ENCODE results near the gene RFESD. TPM values are rescaled to one million over a fixed set of nuclear protein-coding genes. Genes with fewer than 3 reads are reported as not detected.

Gene RFESD
- total and polyA plus RNA-seq, 8 donors: 1.1 to 2.8 (median 1.7) TPM

DNA sequence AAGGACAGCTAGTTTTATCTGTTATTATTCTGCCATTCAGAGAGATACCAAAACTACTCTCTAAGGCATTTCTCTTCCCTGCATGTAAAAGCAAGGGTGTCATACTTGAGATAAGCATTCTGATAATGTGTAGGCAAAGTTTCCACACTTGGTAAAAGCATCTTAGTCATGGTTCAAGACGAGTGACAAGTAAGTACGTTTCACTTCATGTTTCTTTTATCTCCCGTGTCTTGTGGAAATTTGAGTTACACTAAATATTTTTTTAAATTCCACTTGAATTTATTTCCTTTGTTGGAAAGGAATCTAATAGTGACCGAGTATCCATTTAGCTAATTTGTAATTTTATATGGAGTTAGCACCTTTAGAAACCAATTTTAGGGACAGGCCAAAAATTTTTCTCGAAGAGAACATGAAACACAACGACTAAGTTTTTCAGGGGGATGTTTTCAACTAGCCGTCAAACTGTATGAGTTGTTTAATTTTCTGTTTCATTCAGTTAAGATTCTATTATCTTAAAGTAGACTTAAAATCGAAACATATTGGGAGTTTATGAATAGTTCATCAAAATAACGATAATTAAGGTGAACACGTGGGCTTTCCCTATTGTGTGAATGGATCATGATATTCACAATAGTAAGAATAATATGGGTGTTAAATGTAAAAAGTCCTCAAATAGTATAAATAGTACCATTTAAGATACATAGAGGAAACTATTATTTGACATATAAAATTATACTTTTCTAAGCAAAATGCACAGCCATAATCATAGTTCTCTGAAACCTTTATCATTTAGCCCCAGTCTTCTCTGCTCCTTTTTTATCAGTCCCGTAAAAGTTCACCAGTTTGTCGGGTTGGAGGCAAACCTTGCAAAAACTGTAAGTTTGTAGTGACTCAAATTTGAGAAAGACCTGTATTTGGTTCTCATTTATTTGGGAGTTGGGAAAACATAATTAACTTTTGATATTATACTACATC, 1.6 kb downstream of the RFESD start:
- Histone ChIP-seq H3K27ac (peak overlapping the region; percentile 92 to 95 (median 94)), H3K4me1 (peaks cover 14 to 38% (median 29%) of the 10 kb centered on the region in 3 donors), H3K27me3 (no peaks in the 10 kb centered on the region), H3K36me3 (no peaks in the 10 kb centered on the region), H3K9me3 (no peaks in the 10 kb centered on the region), H3K4me3 (peak overlapping the region in 2 of 4 donors; percentile 28 to 56)
- no peak for FAIRE-seq
- TF ChIP-seq, protein P1, sequence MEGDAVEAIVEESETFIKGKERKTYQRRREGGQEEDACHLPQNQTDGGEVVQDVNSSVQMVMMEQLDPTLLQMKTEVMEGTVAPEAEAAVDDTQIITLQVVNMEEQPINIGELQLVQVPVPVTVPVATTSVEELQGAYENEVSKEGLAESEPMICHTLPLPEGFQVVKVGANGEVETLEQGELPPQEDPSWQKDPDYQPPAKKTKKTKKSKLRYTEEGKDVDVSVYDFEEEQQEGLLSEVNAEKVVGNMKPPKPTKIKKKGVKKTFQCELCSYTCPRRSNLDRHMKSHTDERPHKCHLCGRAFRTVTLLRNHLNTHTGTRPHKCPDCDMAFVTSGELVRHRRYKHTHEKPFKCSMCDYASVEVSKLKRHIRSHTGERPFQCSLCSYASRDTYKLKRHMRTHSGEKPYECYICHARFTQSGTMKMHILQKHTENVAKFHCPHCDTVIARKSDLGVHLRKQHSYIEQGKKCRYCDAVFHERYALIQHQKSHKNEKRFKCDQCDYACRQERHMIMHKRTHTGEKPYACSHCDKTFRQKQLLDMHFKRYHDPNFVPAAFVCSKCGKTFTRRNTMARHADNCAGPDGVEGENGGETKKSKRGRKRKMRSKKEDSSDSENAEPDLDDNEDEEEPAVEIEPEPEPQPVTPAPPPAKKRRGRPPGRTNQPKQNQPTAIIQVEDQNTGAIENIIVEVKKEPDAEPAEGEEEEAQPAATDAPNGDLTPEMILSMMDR (IDR thresholded peaks at IDR 0.05): no peak
- peak in 2 of 4 donors; percentile 3 to 8 for ATAC-seq
- 49 to 53% methylated on average over 12 of the region's 12 CpGs for WGBS, 2 donors
- DNase-seq: no peak
- intact Hi-C loops (cut with DNase I): loop anchor here in 1 of 3 donors (10.0 kb wide), 1 partner anchor 197 kb away; no protein-coding TSS in a partner anchor

DNA sequence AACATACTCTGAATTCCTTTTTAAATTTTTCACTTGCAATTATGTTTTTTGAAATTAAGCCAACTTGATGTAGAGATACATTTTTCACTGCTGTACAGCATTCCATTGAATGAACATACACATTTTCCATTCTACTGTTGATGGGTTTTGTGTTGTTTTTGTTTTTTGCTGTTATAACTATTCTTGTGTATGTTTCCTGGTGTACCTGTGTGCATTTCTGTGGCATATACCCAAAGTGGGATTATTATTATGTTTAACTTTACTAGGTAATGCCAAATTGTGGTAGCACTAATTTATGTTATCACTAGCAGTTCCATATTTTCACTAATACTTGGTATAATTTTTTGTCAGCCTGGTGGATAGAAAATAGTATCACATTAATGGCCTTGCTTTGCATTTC, 2.7 kb downstream of the RFESD start:
- Histone ChIP-seq H3K27me3 (no peaks in the 10 kb centered on the region), H3K36me3 (no peaks in the 10 kb centered on the region), H3K27ac (no peak overlapping the region), H3K4me1 (peaks cover 14 to 38% (median 29%) of the 10 kb centered on the region in 3 donors), H3K4me3 (no peak overlapping the region), H3K9me3 (no peaks in the 10 kb centered on the region)
- FAIRE-seq (no peak), DNase-seq (no peak), ATAC-seq (no peak)
- TF ChIP-seq, protein P1 (IDR thresholded peaks at IDR 0.05): no peak
- intact Hi-C loops (cut with DNase I): loop anchor here in 1 of 3 donors (10.0 kb wide), 1 partner anchor 196 kb away; no protein-coding TSS in a partner anchor

GRCh38 chr5:95649842-95650620, 3.5 kb downstream of the RFESD start:
- H3K27me3 ChIP-seq: no peaks in the 10 kb centered on the region
- no peak for ATAC-seq
- intact Hi-C loops (cut with DNase I): loop anchor here in 2 of 3 donors (10.0 kb wide), 2 partner anchors 125 to 195 kb away; no protein-coding TSS in a partner anchor
- no peak overlapping the region for H3K4me3 ChIP-seq
- H3K9me3 ChIP-seq: no peaks in the 10 kb centered on the region
- peaks cover 14 to 32% (median 29%) of the 10 kb centered on the region in 3 donors for H3K4me1 ChIP-seq
- no peak for DNase-seq
- no peak overlapping the region for H3K27ac ChIP-seq
- FAIRE-seq: no peak
- TF ChIP-seq, protein P1 (IDR thresholded peaks at IDR 0.05): no peak
- H3K36me3 ChIP-seq: no peaks in the 10 kb centered on the region

GRCh38 chr5:95652849-95653248, 6.3 kb downstream of the RFESD start:
- Histone ChIP-seq H3K9me3 (no peaks in the 10 kb centered on the region), H3K4me3 (no peak overlapping the region), H3K27ac (no peak overlapping the region), H3K36me3 (no peaks in the 10 kb centered on the region), H3K4me1 (peaks cover 14 to 25% (median 23%) of the 10 kb centered on the region in 3 donors), H3K27me3 (no peaks in the 10 kb centered on the region)
- 59 to 68% methylated on average over 1 of the region's 1 CpG for WGBS, 2 donors
- no peak for ATAC-seq
- DNase-seq: no peak
- intact Hi-C loops (cut with DNase I): loop anchor here in 1 of 3 donors (10.0 kb wide), 1 partner anchor 122 kb away; no protein-coding TSS in a partner anchor
- no peak for FAIRE-seq
- TF ChIP-seq, protein P1 (IDR thresholded peaks at IDR 0.05): no peak
